ENCODE results near the gene KLK4. TPM values are rescaled to one million over a fixed set of nuclear protein-coding genes. Genes with fewer than 3 reads are reported as not detected.

KLK4 gene
- polyA plus RNA-seq (ENCODE audit: insufficient read length): not detected

- no peak for DNase-seq
These were observed at the start of gene KLK4 for GRCh38 chr19:50911206-50912101. TSS of gene KLK4 (minus strand) at chr19:50911395. CDS start at chr19:50910738, 657 bp downstream.

GRCh38 chr19:50959731-50960500 lies 48.7 kb upstream of the KLK4 start:
- DNase-seq: no peak

- no peak for DNase-seq
These were observed 46.4 kb upstream of the KLK4 start for GRCh38 chr19:50957587-50957986.

- DNase-seq: no peak
These were observed 41.7 kb upstream of the KLK4 start, which contains the start of gene KLK5 for GRCh38 chr19:50952910-50953309. TSS of gene KLK5 (minus strand) at chr19:50953038. CDS start at chr19:50952657, 381 bp downstream.

- DNase-seq: no peak
These were observed 38.7 kb upstream of the KLK4 start for GRCh38 chr19:50949861-50950260.

GRCh38 chr19:50947123-50947522 lies 35.9 kb upstream of the KLK4 start:
- DNase-seq: no peak

- DNase-seq: no peak
These were observed 33.6 kb upstream of the KLK4 start for GRCh38 chr19:50944795-50945194.

GRCh38 chr19:50943074-50943828 lies 32.1 kb upstream of the KLK4 start:
- DNase-seq: no peak

- DNase-seq: no peak
These were observed 28.4 kb upstream of the KLK4 start for GRCh38 chr19:50939596-50939995.

GRCh38 chr19:50933640-50934039 lies 22.4 kb upstream of the KLK4 start:
- DNase-seq: no peak

GRCh38 chr19:50932690-50933083 lies 21.5 kb upstream of the KLK4 start:
- no peak for DNase-seq

- no peak for DNase-seq
These were observed 21.0 kb upstream of the KLK4 start for GRCh38 chr19:50932018-50932689.

- DNase-seq: no peak
These were observed 19.8 kb upstream of the KLK4 start for GRCh38 chr19:50931023-50931422.

- no peak for DNase-seq
These were observed 17.6 kb upstream of the KLK4 start for GRCh38 chr19:50928831-50929230.

GRCh38 chr19:50926144-50926543 lies 14.9 kb upstream of the KLK4 start:
- DNase-seq: no peak

GRCh38 chr19:50925734-50926133 lies 14.5 kb upstream of the KLK4 start:
- DNase-seq: no peak

- no peak for DNase-seq
These were observed 13.4 kb upstream of the KLK4 start for GRCh38 chr19:50924586-50924985.

GRCh38 chr19:50922317-50922853 lies 11.2 kb upstream of the KLK4 start:
- peak; percentile 72 for DNase-seq

- no peak for DNase-seq
These were observed 10.5 kb upstream of the KLK4 start for GRCh38 chr19:50921426-50922316.

- DNase-seq: no peak
These were observed 4.9 kb upstream of the KLK4 start for GRCh38 chr19:50916069-50916468.
